HS-5 (cell line): ENCODE data around the gene CCDC85C.

Experiments
- DNase-seq: peaks from one replicate; pipeline ENCODE4 v3.0.0-alpha.2; 2012; ENCODE audit warnings: low read depth

CCDC85C gene

DNA sequence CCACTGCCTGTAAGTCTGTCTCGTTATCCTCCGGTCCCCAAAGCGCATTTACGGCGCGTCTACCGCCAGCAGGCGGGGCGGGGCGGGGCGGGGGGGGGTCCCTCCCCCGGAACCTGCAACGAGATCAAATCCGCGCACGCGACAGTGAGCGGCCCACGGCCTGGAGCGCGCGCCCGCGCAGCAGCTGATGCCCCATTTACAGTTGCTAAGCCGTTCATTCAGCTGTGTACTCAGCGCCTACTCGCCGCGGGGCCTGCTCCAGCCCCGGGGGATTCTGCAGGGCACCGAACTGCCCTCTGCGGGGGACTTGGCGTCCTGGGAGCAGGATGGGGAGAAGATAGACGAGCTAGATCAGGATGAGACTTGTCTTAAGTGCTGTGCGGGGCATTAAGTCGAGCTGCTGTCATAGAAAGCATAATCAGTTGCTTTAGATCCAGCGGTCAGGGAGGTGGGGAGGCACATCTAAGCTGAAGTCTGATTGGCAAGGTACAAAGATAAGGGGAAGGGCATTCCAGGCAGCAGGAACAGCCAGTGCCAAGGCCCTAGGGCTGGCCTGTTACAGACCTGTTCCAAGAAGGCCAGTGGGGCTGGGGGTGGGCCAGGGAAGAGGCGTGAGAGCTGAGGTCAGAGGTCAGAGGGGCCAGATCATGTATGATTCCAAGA, 1.4 kb upstream of the CCDC85C start:
- no peak for DNase-seq

GRCh38 chr14:99604766-99605298, 825 bp upstream of the CCDC85C start:
- no peak for DNase-seq

GRCh38 chr14:99604278-99604765, 315 bp upstream of the CCDC85C start:
- no peak for DNase-seq

- no peak for DNase-seq
These were observed 1.1 kb downstream of the CCDC85C start for GRCh38 chr14:99602788-99603415.

GRCh38 chr14:99602054-99602787, 1.8 kb downstream of the CCDC85C start:
- no peak for DNase-seq

- no peak for DNase-seq
These were observed 2.6 kb downstream of the CCDC85C start for GRCh38 chr14:99601361-99601831.

- no peak for DNase-seq
These were observed 3.6 kb downstream of the CCDC85C start for GRCh38 chr14:99600232-99600888.

- no peak for DNase-seq
These were observed 4.6 kb downstream of the CCDC85C start for GRCh38 chr14:99599393-99599792.

DNA sequence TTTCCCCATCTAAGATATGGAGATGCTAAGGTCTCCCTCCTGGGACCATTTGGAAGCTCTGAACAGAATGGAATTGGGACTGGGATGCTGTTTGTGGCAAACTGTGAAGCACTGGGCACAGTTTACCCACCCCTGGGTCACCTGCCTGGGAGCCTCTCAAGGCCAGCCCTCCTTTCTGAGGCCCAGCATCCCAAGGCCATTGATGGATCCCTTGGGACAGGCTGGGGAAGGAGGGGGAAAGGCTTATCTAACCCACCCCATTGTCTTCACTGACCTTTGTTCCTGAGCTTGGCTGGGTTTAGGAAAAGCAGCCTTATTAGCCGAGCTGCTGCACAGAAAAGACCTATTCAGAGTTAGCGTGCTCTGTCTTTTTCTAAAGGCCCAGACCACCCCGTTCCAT, 5.2 kb downstream of the CCDC85C start:
- no peak for DNase-seq

DNA sequence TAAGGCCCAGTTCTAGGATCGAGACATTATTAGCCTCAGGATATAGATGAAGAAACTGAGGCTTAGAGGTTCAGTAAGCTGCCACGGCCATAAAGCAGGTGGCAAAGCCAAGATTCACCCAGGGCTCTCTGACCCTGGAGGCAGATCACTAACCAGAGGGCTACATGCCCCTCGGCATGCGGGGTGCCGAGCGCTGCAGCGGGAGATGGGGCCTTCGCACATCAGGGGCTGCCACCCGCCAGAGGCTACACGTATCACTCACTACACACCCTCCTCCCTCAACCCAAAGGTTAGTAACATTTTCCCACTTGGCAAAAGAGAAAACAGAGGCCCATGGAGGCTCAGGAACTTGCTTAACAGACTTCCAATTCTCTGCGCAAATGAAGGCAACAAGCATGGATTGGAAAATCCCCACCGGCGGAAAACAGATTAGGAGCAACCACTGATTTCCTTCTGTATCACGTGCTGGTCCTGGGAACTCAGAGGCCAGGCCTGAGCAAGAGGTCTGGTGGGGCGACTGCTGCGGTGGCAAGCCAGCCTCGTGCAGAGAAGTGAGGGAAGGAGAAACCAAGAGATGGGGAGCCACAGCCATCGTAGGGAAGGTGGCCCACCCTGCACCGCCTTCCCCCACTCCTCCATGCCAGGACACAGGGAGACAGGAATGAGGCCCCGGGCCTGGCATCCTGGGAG, 6.0 kb downstream of the CCDC85C start:
- DNase-seq = no peak

GRCh38 chr14:99596772-99597171, 7.2 kb downstream of the CCDC85C start:
- DNase-seq = no peak

GRCh38 chr14:99596071-99596627, 7.9 kb downstream of the CCDC85C start:
- DNase-seq = no peak

DNA sequence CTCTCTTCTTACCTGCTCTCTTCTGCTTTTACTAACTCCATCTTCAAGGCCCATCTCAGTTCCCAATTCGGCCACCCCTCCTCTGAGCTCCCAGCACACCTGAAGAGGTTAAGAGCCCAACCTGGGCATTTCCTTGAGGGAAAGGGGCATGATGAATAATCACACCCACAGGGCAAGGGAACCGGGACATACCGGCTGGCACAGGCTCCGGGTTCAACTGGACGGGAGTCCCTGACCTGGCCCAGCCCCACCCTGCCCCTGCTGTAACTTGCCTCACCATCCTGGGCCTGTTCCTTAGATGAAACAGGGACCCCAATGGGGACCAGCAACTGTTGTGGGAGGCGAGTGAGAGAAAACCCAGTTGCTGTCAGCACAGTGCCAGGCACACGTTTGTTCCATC, 8.5 kb downstream of the CCDC85C start:
- DNase-seq = no peak

DNA sequence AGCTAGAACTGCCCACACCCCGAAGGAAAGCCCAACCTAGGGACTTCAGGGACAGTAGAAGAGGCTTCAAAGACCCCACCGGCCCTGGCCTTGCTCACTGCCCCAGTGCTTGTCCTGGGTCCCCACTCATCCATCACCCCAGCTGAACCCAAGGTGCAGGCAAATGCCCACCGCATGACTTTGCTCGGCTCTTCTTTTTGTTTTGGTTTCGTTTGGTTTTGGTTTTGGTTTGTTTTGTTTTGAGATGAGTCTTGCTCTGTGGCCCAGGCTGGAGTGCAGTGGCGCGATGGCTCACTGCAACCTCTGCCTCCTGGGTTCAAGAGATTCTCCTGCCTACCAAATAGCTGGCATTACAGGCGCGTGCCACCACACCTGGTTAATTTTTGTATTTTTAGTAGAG, 9.0 kb downstream of the CCDC85C start:
- no peak for DNase-seq

GRCh38 chr14:99593971-99594841, 9.8 kb downstream of the CCDC85C start:
- no peak for DNase-seq

- DNase-seq = no peak
These were observed 10.9 kb downstream of the CCDC85C start for GRCh38 chr14:99592933-99593753.

DNA sequence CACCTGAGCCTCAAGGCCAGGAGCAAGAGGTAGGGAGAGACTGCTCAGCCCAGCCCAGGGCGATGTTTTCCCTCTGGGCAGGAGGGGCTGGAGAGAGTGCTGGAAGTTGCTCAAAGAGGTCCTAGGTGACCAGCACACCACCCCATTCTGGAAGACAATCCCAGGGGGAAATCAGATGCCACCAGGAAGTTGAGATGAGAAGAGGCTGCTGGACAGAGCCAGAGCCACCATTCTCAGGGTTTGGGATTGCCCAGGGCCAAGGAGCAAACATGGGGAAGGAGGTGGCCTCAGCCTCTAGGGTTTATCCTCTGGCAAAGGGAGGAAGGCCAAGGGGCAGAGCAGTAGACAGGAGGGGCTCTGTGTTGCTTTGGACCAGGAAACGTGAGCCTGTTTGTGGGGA, 11.6 kb downstream of the CCDC85C start:
- DNase-seq = no peak

DNA sequence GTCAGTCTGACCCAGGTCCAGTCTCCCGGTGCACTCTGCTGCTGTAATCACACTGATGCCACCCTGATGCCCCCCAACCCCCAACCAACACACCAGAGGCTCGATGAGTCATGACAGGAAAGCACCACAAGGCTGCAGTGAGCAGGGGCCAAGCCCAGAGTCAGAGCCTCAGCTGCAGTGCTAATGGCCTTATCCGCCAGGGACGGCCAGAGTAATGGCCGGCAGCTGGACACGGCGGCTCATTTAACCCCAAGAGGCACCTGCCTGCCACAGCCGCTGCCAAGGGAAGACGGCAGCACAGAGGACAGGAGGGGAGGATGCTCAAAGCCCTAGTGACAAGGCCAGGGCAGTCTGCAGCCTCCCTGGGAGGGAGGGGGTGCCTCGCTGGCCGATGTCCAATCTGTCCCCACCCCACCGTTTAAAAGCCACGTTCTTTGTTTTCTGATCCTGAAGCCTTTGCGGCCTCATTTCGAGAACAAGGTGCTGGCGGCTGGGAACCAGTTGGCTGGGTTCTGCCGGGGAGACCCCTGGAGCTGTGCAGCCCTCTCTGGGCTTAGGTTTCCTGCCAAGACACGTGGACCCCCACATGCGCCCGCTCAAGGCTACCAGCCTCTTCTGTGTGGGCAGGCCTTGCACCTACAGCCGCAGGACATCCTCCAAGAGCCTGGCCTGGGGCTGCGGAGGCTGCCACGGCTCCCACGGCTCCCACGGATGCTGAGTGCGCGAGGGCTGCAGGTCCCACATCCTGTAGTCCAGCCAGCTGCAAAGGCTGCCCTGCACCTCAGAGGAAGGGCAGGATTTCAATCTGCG, 13.1 kb downstream of the CCDC85C start:
- no peak for DNase-seq
